ENCODE measurements around the gene TNXB.

DNA sequence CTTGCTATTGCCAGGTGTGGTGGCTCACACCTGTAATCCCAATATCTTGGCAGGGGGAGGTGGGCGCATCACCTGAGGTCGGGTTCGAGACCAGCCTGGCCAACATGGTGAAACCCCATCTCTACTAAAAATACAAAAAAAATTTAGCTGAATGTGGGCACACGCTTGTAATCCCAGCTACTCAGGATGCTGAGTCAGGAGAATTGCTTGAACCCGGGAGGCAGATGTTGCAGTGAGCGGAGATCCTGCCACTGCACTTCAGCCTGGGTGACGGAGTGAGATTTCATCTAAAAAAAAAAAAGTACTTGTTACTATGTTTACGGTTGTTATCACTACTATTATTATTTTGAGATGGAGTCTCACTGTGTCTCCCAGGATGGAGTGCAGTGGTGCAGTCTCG is 47.8 kb upstream of the TNXB start:
- TF ChIP-seq MXI1 (IDR thresholded peaks at IDR 0.05; ENCODE audit: borderline replicate concordance, low read depth, low read length) (no peak), POLR2A (IDR thresholded peaks at IDR 0.05; ENCODE audit: low read depth, low read length) (no peak)
- TF ChIP-seq, protein P1, sequence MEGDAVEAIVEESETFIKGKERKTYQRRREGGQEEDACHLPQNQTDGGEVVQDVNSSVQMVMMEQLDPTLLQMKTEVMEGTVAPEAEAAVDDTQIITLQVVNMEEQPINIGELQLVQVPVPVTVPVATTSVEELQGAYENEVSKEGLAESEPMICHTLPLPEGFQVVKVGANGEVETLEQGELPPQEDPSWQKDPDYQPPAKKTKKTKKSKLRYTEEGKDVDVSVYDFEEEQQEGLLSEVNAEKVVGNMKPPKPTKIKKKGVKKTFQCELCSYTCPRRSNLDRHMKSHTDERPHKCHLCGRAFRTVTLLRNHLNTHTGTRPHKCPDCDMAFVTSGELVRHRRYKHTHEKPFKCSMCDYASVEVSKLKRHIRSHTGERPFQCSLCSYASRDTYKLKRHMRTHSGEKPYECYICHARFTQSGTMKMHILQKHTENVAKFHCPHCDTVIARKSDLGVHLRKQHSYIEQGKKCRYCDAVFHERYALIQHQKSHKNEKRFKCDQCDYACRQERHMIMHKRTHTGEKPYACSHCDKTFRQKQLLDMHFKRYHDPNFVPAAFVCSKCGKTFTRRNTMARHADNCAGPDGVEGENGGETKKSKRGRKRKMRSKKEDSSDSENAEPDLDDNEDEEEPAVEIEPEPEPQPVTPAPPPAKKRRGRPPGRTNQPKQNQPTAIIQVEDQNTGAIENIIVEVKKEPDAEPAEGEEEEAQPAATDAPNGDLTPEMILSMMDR (conservative IDR thresholded peaks at IDR 0.05; ENCODE audit: low read depth, low read length): no peak
